ENCODE results near the gene CDK2.
"Not testable (repeated sequence)": the region's sequence is repeated elsewhere in the genome, so short reads cannot be mapped to it uniquely, and the experiment has no call there.

CDK2 gene

GRCh38 chr12:56001487-56002100 is 35.0 kb downstream of the CDK2 start:
- no peak for TF ChIP-seq CTCF (IDR thresholded peaks at IDR 0.05; ENCODE audit: low read depth, low read length, missing control alignments)
- H3K4me3 ChIP-seq (replicated peaks; ENCODE audit: low read depth, low read length), result no peak overlapping the region
- DNase-seq (ENCODE audit: extremely low read depth, low read depth), result no peak

- not testable (repeated sequence) for H3K4me3 ChIP-seq (replicated peaks; ENCODE audit: low read depth, low read length); DNase-seq (ENCODE audit: extremely low read depth, low read depth)
Measured at GRCh38 chr12:56003376-56003775, 36.7 kb downstream of the CDK2 start.

- TF ChIP-seq CTCF (IDR thresholded peaks at IDR 0.05; ENCODE audit: low read depth, low read length, missing control alignments), result no peak
- DNase-seq (ENCODE audit: extremely low read depth, low read depth), result no peak
- no peak overlapping the region for H3K4me3 ChIP-seq (replicated peaks; ENCODE audit: low read depth, low read length)
Measured at GRCh38 chr12:56004211-56004610, 37.6 kb downstream of the CDK2 start.

- DNase-seq (ENCODE audit: extremely low read depth, low read depth), result no peak
- peak overlapping the region; percentile 54 for H3K4me3 ChIP-seq (replicated peaks; ENCODE audit: low read depth, low read length)
- no peak for TF ChIP-seq CTCF (IDR thresholded peaks at IDR 0.05; ENCODE audit: low read depth, low read length, missing control alignments)
Measured at GRCh38 chr12:56007564-56008559, 41.2 kb downstream of the CDK2 start.

GRCh38 chr12:56010111-56010570 is 43.5 kb downstream of the CDK2 start:
- no peak for DNase-seq (ENCODE audit: extremely low read depth, low read depth)
- no peak for TF ChIP-seq CTCF (IDR thresholded peaks at IDR 0.05; ENCODE audit: low read depth, low read length, missing control alignments)
- no peak overlapping the region for H3K4me3 ChIP-seq (replicated peaks; ENCODE audit: low read depth, low read length)

- no peak for DNase-seq (ENCODE audit: extremely low read depth, low read depth)
- no peak for TF ChIP-seq CTCF (IDR thresholded peaks at IDR 0.05; ENCODE audit: low read depth, low read length, missing control alignments)
- no peak overlapping the region for H3K4me3 ChIP-seq (replicated peaks; ENCODE audit: low read depth, low read length)
Measured at GRCh38 chr12:56011509-56012090, 45.0 kb downstream of the CDK2 start.

GRCh38 chr12:56013482-56013881 is 46.9 kb downstream of the CDK2 start:
- no peak overlapping the region for H3K4me3 ChIP-seq (replicated peaks; ENCODE audit: low read depth, low read length)
- no peak for TF ChIP-seq CTCF (IDR thresholded peaks at IDR 0.05; ENCODE audit: low read depth, low read length, missing control alignments)
- no peak for DNase-seq (ENCODE audit: extremely low read depth, low read depth)
